ENCODE data around the gene GIGYF2. TPM values are rescaled to one million over a fixed set of nuclear protein-coding genes. Genes with fewer than 3 reads are reported as not detected.
"Not testable (repeated sequence)": the region's sequence is repeated elsewhere in the genome, so short reads cannot be mapped to it uniquely, and the experiment has no call there.

GIGYF2 gene
- total RNA-seq, 1 experiment from 2014 or later: 55.3 TPM

DNA sequence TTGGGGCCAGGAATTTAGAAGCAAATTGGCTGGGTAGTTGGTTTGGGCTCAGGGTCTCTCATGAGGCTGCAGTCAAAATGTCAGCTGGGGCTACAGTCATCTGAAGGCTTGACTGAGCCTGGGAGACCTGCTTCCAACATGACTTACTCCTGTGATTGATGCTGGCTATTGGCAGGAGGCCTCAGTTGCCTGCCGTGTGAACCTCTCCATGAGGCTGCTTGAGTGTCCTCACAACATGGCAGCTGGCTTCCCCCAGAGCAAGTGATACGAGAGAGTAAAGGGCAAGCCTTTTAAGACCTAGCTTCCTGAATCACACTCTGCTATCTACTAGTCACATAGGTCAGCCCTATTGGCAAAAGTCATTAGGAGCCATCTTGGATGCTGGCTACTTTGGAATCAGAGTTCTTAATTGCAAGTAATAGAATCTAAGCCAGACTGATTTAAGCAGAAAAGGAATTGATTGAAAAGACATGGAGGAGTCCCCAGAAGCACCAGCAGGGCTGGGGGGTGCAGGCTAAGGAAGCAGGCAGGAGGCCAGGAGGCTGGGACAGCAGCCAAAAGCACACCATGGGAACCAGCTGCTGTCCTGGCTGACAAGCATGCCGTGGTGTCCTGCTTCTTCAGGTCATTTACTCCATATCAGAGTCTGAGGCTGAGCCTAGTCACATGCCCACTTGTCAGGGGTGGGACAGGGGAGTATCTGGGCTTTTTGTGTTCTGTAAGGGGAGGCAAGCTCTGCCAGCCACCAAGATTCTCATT is 7.8 kb upstream of the GIGYF2 start:
- no peak overlapping the region for H4K91ac ChIP-seq (ENCODE audit: insufficient read length, low read depth, low read length)
- no peak overlapping the region for H3K23ac ChIP-seq (ENCODE audit: insufficient read length, low read depth, low read length)
- no peaks in the 10 kb centered on the region for H3K9me3 ChIP-seq (ENCODE audit: control insufficient read depth, low read depth, low read length)
- H3K4me1 ChIP-seq (ENCODE audit: insufficient read depth, low read length): no peaks in the 10 kb centered on the region
- no peak overlapping the region for H3T11ph ChIP-seq (ENCODE audit: low read length)
- no peaks in the 10 kb centered on the region for H3K23me2 ChIP-seq (ENCODE audit: insufficient read length, low read depth, low read length, poor library complexity, severe bottlenecking)
- Mint-ChIP-seq H3K9me3 (no peaks in the 10 kb centered on the region), H3K27ac (no peak overlapping the region), H3K4me1 (no peaks in the 10 kb centered on the region), H3K4me3 (no peak overlapping the region), H3K27me3 (ENCODE audit: low read depth) (no peaks in the 10 kb centered on the region), H3K36me3 (ENCODE audit: insufficient read depth in 1 of 3, low read depth in 3 of 3) (no peaks in the 10 kb centered on the region)
- H2BK20ac ChIP-seq (ENCODE audit: low read depth, low read length, poor library complexity, severe bottlenecking): no peak overlapping the region
- DNase-seq: no peak
- no peak overlapping the region for H3K27ac ChIP-seq (ENCODE audit: insufficient read length, low read depth, low read length)
- no peak overlapping the region for H2AFZ ChIP-seq (ENCODE audit: low read length)
- no peak overlapping the region for H3K9ac ChIP-seq (ENCODE audit: extremely low read depth, insufficient read length, low read length)
- WGBS (ENCODE audit: extremely low coverage, insufficient read length, low lambda C conversion rate): no CpG with 5 or more reads among the region's 3 CpGs
- H4K20me1 ChIP-seq (ENCODE audit: control insufficient read depth, insufficient read depth, insufficient read length): no peaks in the 10 kb centered on the region
- H2AK5ac ChIP-seq (ENCODE audit: insufficient read length, low read length): no peak overlapping the region
- H4K8ac ChIP-seq (replicated peaks; ENCODE audit: insufficient read length, low read depth, low read length): no peak overlapping the region
- H2BK15ac ChIP-seq (ENCODE audit: low read depth, low read length): no peak overlapping the region
- no peak overlapping the region for H3K14ac ChIP-seq (ENCODE audit: insufficient read depth, low read length)
- no peak overlapping the region for H2BK5ac ChIP-seq (ENCODE audit: insufficient read length, low read length)
- H3K18ac ChIP-seq (ENCODE audit: insufficient read length, low read depth, low read length): no peak overlapping the region
- H3K79me1 ChIP-seq (ENCODE audit: insufficient read depth, low read depth, low read length, poor library complexity, severe bottlenecking): no peaks in the 10 kb centered on the region
- no peak overlapping the region for H2BK120ac ChIP-seq (ENCODE audit: low read depth, low read length, poor library complexity, severe bottlenecking)
- no peak overlapping the region for H3K4me2 ChIP-seq (ENCODE audit: insufficient read depth, insufficient read length, low read length)
- H3K79me2 ChIP-seq (ENCODE audit: insufficient read depth, low read length): no peaks in the 10 kb centered on the region
- H3K27me3 ChIP-seq (ENCODE audit: insufficient read depth, low read length): no peaks in the 10 kb centered on the region
- H4K5ac ChIP-seq (ENCODE audit: insufficient read length, low read depth, low read length): no peak overlapping the region
- no peak overlapping the region for H3K4ac ChIP-seq (ENCODE audit: low read depth, low read length)
- TF ChIP-seq, protein P1, sequence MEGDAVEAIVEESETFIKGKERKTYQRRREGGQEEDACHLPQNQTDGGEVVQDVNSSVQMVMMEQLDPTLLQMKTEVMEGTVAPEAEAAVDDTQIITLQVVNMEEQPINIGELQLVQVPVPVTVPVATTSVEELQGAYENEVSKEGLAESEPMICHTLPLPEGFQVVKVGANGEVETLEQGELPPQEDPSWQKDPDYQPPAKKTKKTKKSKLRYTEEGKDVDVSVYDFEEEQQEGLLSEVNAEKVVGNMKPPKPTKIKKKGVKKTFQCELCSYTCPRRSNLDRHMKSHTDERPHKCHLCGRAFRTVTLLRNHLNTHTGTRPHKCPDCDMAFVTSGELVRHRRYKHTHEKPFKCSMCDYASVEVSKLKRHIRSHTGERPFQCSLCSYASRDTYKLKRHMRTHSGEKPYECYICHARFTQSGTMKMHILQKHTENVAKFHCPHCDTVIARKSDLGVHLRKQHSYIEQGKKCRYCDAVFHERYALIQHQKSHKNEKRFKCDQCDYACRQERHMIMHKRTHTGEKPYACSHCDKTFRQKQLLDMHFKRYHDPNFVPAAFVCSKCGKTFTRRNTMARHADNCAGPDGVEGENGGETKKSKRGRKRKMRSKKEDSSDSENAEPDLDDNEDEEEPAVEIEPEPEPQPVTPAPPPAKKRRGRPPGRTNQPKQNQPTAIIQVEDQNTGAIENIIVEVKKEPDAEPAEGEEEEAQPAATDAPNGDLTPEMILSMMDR (conservative IDR thresholded peaks at IDR 0.05): no peak
- H2BK12ac ChIP-seq (ENCODE audit: insufficient read length, low read depth, low read length): no peak overlapping the region
- H3K56ac ChIP-seq (ENCODE audit: insufficient read length, low read depth, low read length): no peak overlapping the region

DNA sequence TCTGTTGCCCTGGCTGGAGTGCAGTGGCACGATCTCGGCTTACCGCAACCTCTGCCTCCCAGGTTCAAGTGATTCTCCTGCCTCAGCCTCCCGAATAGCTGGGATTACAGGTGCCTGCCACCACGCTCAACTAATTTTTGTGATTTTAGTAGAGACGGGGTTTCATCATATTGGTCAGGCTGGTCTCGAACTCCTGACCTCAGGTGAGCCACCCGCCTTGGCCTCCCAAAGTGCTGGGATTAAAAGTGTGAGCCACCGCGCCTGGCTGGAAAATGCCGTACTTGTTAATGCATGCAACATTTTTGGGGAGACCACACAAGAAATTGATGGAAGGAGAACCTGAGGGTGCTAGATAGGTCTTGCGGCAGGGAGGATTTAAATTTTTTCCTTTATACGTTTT is 6.0 kb upstream of the GIGYF2 start:
- H4K20me1 ChIP-seq (ENCODE audit: control insufficient read depth, insufficient read depth, insufficient read length); H3K27me3 Mint-ChIP-seq (ENCODE audit: low read depth); H3K27ac ChIP-seq (ENCODE audit: insufficient read length, low read depth, low read length); H2BK20ac ChIP-seq (ENCODE audit: low read depth, low read length, poor library complexity, severe bottlenecking); H3K4me1 ChIP-seq (ENCODE audit: insufficient read depth, low read length); H3K23me2 ChIP-seq (ENCODE audit: insufficient read length, low read depth, low read length, poor library complexity, severe bottlenecking); H3K9me3 Mint-ChIP-seq; H3K18ac ChIP-seq (ENCODE audit: insufficient read length, low read depth, low read length); DNase-seq; H4K5ac ChIP-seq (ENCODE audit: insufficient read length, low read depth, low read length); H3K79me2 ChIP-seq (ENCODE audit: insufficient read depth, low read length); H2AFZ ChIP-seq (ENCODE audit: low read length); H3K36me3 Mint-ChIP-seq (ENCODE audit: insufficient read depth in 1 of 3, low read depth in 3 of 3); H3K27ac Mint-ChIP-seq; H2BK120ac ChIP-seq (ENCODE audit: low read depth, low read length, poor library complexity, severe bottlenecking); H3K4me1 Mint-ChIP-seq; H2BK5ac ChIP-seq (ENCODE audit: insufficient read length, low read length); H4K8ac ChIP-seq (replicated peaks; ENCODE audit: insufficient read length, low read depth, low read length); H3K56ac ChIP-seq (ENCODE audit: insufficient read length, low read depth, low read length); H3K4ac ChIP-seq (ENCODE audit: low read depth, low read length); H3K9me3 ChIP-seq (ENCODE audit: control insufficient read depth, low read depth, low read length); H2BK12ac ChIP-seq (ENCODE audit: insufficient read length, low read depth, low read length); H4K91ac ChIP-seq (ENCODE audit: insufficient read length, low read depth, low read length); H3K9ac ChIP-seq (ENCODE audit: extremely low read depth, insufficient read length, low read length); H3K14ac ChIP-seq (ENCODE audit: insufficient read depth, low read length); H3K27me3 ChIP-seq (ENCODE audit: insufficient read depth, low read length); H2AK5ac ChIP-seq (ENCODE audit: insufficient read length, low read length); H3K79me1 ChIP-seq (ENCODE audit: insufficient read depth, low read depth, low read length, poor library complexity, severe bottlenecking); H3K23ac ChIP-seq (ENCODE audit: insufficient read length, low read depth, low read length); H3K4me3 Mint-ChIP-seq; H3K4me2 ChIP-seq (ENCODE audit: insufficient read depth, insufficient read length, low read length); H2BK15ac ChIP-seq (ENCODE audit: low read depth, low read length); H3T11ph ChIP-seq (ENCODE audit: low read length): not testable (repeated sequence)
- no CpG with 5 or more reads among the region's 13 CpGs for WGBS (ENCODE audit: extremely low coverage, insufficient read length, low lambda C conversion rate)

Data from H9 (cell line).